H1 (cell line): ENCODE data around the gene PTPRG. TPM values are rescaled to one million over a fixed set of nuclear protein-coding genes. Genes with fewer than 3 reads are reported as not detected.

Source experiments
- CTCF ChIA-PET: fragments of 300-600 bp; sonication (Branson Sonifier 250); formaldehyde crosslinking; loops from one replicate; lab custom pipeline; 2021; ENCODE audit not compliant: partially characterized antibody; lab: Charles Lee
- POLR2A ChIA-PET: fragments of 300-600 bp; sonication (Branson Sonifier 250); formaldehyde crosslinking; loops from one replicate; lab custom pipeline; 2021; ENCODE audit warnings: inconsistent platforms; ENCODE audit not compliant: partially characterized antibody; lab: Charles Lee
- DNase-seq, 2 experiments: peaks; one replicate each; pipeline versions ENCODE4 v3.0.0 to v3.0.0-alpha.2; 2010 to 2022; ENCODE audit warnings: low spot score in 2 of 2, low read depth in 1 of 2, mixed read lengths in 1 of 2
- FAIRE-seq: peaks from 2 replicates; lab custom pipeline; 2011; peaks lifted over from hg19 to GRCh38; lab: Jason Lieb, UNC
- H2AFZ ChIP-seq: 2 replicates; pipeline ENCODE4 v1.8.1; 2012; ENCODE audit warnings: low read length, inconsistent platforms
- H2AK5ac ChIP-seq: 2 replicates; pipeline ENCODE4 v1.6.1; 2013; ENCODE audit warnings: low read depth, low read length
- H2BK120ac ChIP-seq: replicated peaks from 2 replicates; pipeline ENCODE3; 2013; ENCODE audit warnings: low read depth, low read length, inconsistent platforms
- H2BK12ac ChIP-seq: 2 replicates; pipeline ENCODE4 v1.6.1; 2013; ENCODE audit warnings: low read depth, low read length
- H2BK15ac ChIP-seq: 2 replicates; pipeline ENCODE4 v1.6.1; 2013; ENCODE audit warnings: low read length
- H2BK20ac ChIP-seq: 2 replicates; pipeline ENCODE4 v1.6.1; 2013; ENCODE audit warnings: low read length
- H2BK5ac ChIP-seq: 2 replicates; pipeline ENCODE4 v1.6.1; 2013; ENCODE audit warnings: low read depth, low read length
- H3K14ac ChIP-seq: 2 replicates; pipeline ENCODE4 v1.6.1; 2013; ENCODE audit warnings: inconsistent platforms; ENCODE audit not compliant: insufficient read length
- H3K18ac ChIP-seq: 2 replicates; pipeline ENCODE4 v1.6.1; 2013; ENCODE audit warnings: low read length; ENCODE audit errors: extremely low read depth
- H3K23ac ChIP-seq: 2 replicates; pipeline ENCODE4 v1.6.1; 2013; ENCODE audit warnings: inconsistent platforms; ENCODE audit not compliant: insufficient read length
- H3K23me2 ChIP-seq: 2 replicates; pipeline ENCODE4 v1.6.1; 2013; ENCODE audit warnings: low read depth, low read length
- H3K27ac ChIP-seq: 2 replicates; pipeline ENCODE4 v1.6.1; 2011; ENCODE audit warnings: low read depth, low read length, inconsistent platforms
- H3K27me3 ChIP-seq, 4 experiments: replicated peaks in 1 of 4; 1 replicate in 1 of 4; 2 replicates in 3 of 4; pipeline versions ENCODE4 v1.6.1 to v1.8.1; 2011 to 2013; ENCODE audit warnings: low read length in 3 of 4, mild to moderate bottlenecking in 3 of 4, inconsistent platforms in 2 of 4, mixed read lengths in 2 of 4, moderate library complexity in 1 of 4; ENCODE audit not compliant: control insufficient read depth in 3 of 4, insufficient read depth in 3 of 4; ENCODE audit errors: extremely low read depth in 1 of 4
- H3K36me3 ChIP-seq, 4 experiments: 2 replicates each; pipeline versions ENCODE4 v1.6.1 to v1.8.1; 2011 to 2013; ENCODE audit warnings: mild to moderate bottlenecking in 4 of 4, low read length in 3 of 4, moderate library complexity in 2 of 4, control low read depth in 1 of 4, inconsistent platforms in 1 of 4; ENCODE audit not compliant: insufficient read depth in 4 of 4, control insufficient read depth in 2 of 4
- H3K4ac ChIP-seq: replicated peaks from 2 replicates; pipeline ENCODE3; 2013; ENCODE audit warnings: low read length, low read depth, mixed read lengths, inconsistent platforms; ENCODE audit not compliant: insufficient read length
- H3K4me1 ChIP-seq, 4 experiments: replicated peaks in 1 of 4; 1 replicate in 1 of 4; 2 replicates in 3 of 4; pipeline versions ENCODE4 v1.6.1 to v1.8.1; 2011 to 2013; ENCODE audit warnings: low read length in 3 of 4, inconsistent platforms in 2 of 4, mixed read lengths in 1 of 4; ENCODE audit not compliant: insufficient read depth in 4 of 4, control insufficient read depth in 3 of 4
- H3K4me2 ChIP-seq, 2 experiments: 2 replicates each; pipeline versions ENCODE4 v1.6.1 to v1.8.1; 2011 to 2013; ENCODE audit warnings: low read depth in 2 of 2, low read length in 2 of 2, control low read depth in 1 of 2, inconsistent platforms in 1 of 2, mild to moderate bottlenecking in 1 of 2; ENCODE audit not compliant: insufficient read depth in 1 of 2
- H3K4me3 ChIP-seq, 4 experiments: fragments of 200-600, 300-600 bp in 1 of 4; sonication (generic), shearing (Covaris generic), sonication (Bioruptor Twin) in 1 of 4; 2 replicates each; pipeline versions ENCODE4 v1.5.1 to v1.8.1; 2011 to 2016; ENCODE audit warnings: low read length in 4 of 4, low read depth in 3 of 4, control low read depth in 2 of 4, inconsistent platforms in 2 of 4, mild to moderate bottlenecking in 2 of 4, mixed read lengths in 1 of 4, moderate library complexity in 1 of 4; ENCODE audit not compliant: insufficient read depth in 2 of 4; ENCODE audit errors: extremely low read depth in 1 of 4
- H3K56ac ChIP-seq: replicated peaks from 2 replicates; pipeline ENCODE3; 2013; ENCODE audit warnings: low read depth, mild to moderate bottlenecking, mixed read lengths, low read length, inconsistent platforms; ENCODE audit not compliant: insufficient read length
- H3K79me1 ChIP-seq: 2 replicates; pipeline ENCODE4 v1.6.1; 2013; ENCODE audit warnings: low read depth, low read length, control low read depth
- H3K79me2 ChIP-seq, 2 experiments: 2 replicates each; pipeline versions ENCODE4 v1.6.1 to v1.8.1; 2012 to 2013; ENCODE audit warnings: low read length in 2 of 2, mild to moderate bottlenecking in 2 of 2, inconsistent platforms in 1 of 2; ENCODE audit not compliant: insufficient read depth in 2 of 2, control insufficient read depth in 1 of 2
- H3K9ac ChIP-seq, 4 experiments: replicated peaks in 1 of 4; 1 replicate in 1 of 4; 2 replicates in 3 of 4; pipeline versions ENCODE4 v1.6.1 to v1.8.1; 2011 to 2013; ENCODE audit warnings: low read depth in 3 of 4, low read length in 3 of 4, control low read depth in 2 of 4, mild to moderate bottlenecking in 2 of 4, moderate library complexity in 2 of 4, inconsistent platforms in 1 of 4; ENCODE audit errors: extremely low read depth in 1 of 4
- H3K9me3 ChIP-seq, 2 experiments: 2 replicates each; pipeline versions ENCODE4 v1.6.1 to v1.8.1; 2012 to 2013; ENCODE audit warnings: mild to moderate bottlenecking in 2 of 2, moderate library complexity in 2 of 2, control low read depth in 1 of 2, inconsistent platforms in 1 of 2, low read depth in 1 of 2, low read length in 1 of 2, mixed read lengths in 1 of 2; ENCODE audit not compliant: insufficient read depth in 2 of 2
- H4K20me1 ChIP-seq, 2 experiments: replicated peaks in 1 of 2; 2 replicates each; pipeline versions ENCODE3 to v1.8.1; 2011 to 2013; ENCODE audit warnings: inconsistent platforms in 2 of 2, low read length in 2 of 2, mild to moderate bottlenecking in 1 of 2; ENCODE audit not compliant: insufficient read depth in 2 of 2, control insufficient read depth in 1 of 2
- H4K5ac ChIP-seq: 2 replicates; pipeline ENCODE4 v1.6.1; 2013; ENCODE audit warnings: low read length, low read depth, mixed read lengths, inconsistent platforms; ENCODE audit not compliant: insufficient read length
- H4K8ac ChIP-seq: 2 replicates; pipeline ENCODE4 v1.8.0; 2013; ENCODE audit warnings: mild to moderate bottlenecking, moderate library complexity, low read length, inconsistent platforms; ENCODE audit not compliant: insufficient read depth; ENCODE audit errors: extremely low read depth
- H4K91ac ChIP-seq: replicated peaks from 2 replicates; pipeline ENCODE3; 2013; ENCODE audit warnings: low read length, mixed read lengths, inconsistent platforms; ENCODE audit not compliant: insufficient read length
- BRCA1 ChIP-seq: IDR thresholded peaks from 2 replicates; pipeline ENCODE4 v1.6.1; 2012; ENCODE audit warnings: low read depth, low read length, improper control_type of control experiment
- WGBS, 2 experiments: shearing (Covaris generic) in 1 of 2; methylation state at CpG; one replicate each; pipeline versions ENCODE4 v1.1.6 to v1.1.7; 2013 to 2015; ENCODE audit warnings: low lambda C conversion rate in 2 of 2, mixed read lengths in 2 of 2, inconsistent platforms in 1 of 2, low coverage in 1 of 2, missing lambda C conversion rate in 1 of 2; ENCODE audit not compliant: insufficient replicate concordance in 2 of 2, insufficient coverage in 1 of 2, insufficient read length in 1 of 2; ENCODE audit errors: extremely low coverage in 1 of 2, missing lambda C conversion rate in 1 of 2; 5-methylcytosine and 5-hydroxymethylcytosine counted together
- polyA plus RNA-seq, 7 experiments: library from polyadenylated mRNA; depleted of rRNA in 3 of 7; stranded (reverse) in 5 of 7; unstranded in 2 of 7; fragments of >200 nt in 5 of 7; fragments of 200-250 nt in 2 of 7; gene quantifications; 1 replicate in 5 of 7; 2 replicates in 1 of 7; 4 replicates in 1 of 7; pipeline versions ENCODE4 v1.2.1 to v1.2.3, GENCODE V29; 2011 to 2013; ENCODE audit warnings: missing spikeins in 2 of 7, mixed read lengths in 2 of 7
- total RNA-seq: library from RNA; stranded (reverse); fragmentation: NEBNext Ultra II Directional; extraction: Animal tissue kit (Norgen Biotek cat#: 25700); gene quantifications from 2 replicates; pipeline ENCODE4 v1.2.1, GENCODE V29; 2021

The PTPRG gene
- total and polyA plus RNA-seq, 2 of the 8 experiments (the other 6 are each of a cell fraction or from before 2014, with no cell fraction given) = 23.3 to 96.2 TPM

- Histone ChIP-seq H4K8ac (no peak overlapping the region), H2BK5ac (no peak overlapping the region), H3K9ac (no peak overlapping the region), H3K4me2 (no peak overlapping the region), H2BK15ac (no peak overlapping the region), H3K4me3 (no peak overlapping the region), H3K27me3 (no peaks in the 10 kb centered on the region), H3K9me3 (no peaks in the 10 kb centered on the region), H4K91ac (no peak overlapping the region), H3K18ac (no peak overlapping the region), H2BK20ac (no peak overlapping the region), H3K4ac (no peak overlapping the region), H3K56ac (no peak overlapping the region), H3K14ac (no peak overlapping the region), H2AFZ (no peak overlapping the region), H2AK5ac (no peak overlapping the region), H4K5ac (no peak overlapping the region), H3K23me2 (no peaks in the 10 kb centered on the region), H3K23ac (no peak overlapping the region), H2BK12ac (no peak overlapping the region), H3K4me1 (peaks cover 0 to 3% (median 2%) of the 10 kb centered on the region in 4 experiments; a peak in 4 of 7 replicates), H3K79me1 (peaks cover 3% of the 10 kb centered on the region; the same call in 1 of the 2 replicates), H3K27ac (no peak overlapping the region), H2BK120ac (no peak overlapping the region), H3K36me3 (peaks cover 0 to 8% (median 4%) of the 10 kb centered on the region in 4 experiments; a peak in 2 of 8 replicates), H4K20me1 (peaks cover 6 to 10% of the 10 kb centered on the region in 2 experiments), H3K79me2 (peaks cover 19 to 99% of the 10 kb centered on the region in 2 experiments)
- ChIA-PET CTCF (interaction anchor here (0.7 kb wide), 1 partner anchor 18 kb away, joined by 3 read pairs; no protein-coding TSS in a partner anchor), POLR2A (interaction anchor here (1.2 kb wide), 1 partner anchor 41 kb away, joined by 5 read pairs; no protein-coding TSS in a partner anchor)
- no peak for FAIRE-seq
- TF ChIP-seq BRCA1 = no peak
- no peak for DNase-seq
- 82% methylated on average over 3 of the region's 3 CpGs; no CpG with 5 or more reads in 1 of the 2 experiments for WGBS, 2 experiments
Measured at GRCh38 chr3:61634678-61635077, 73.3 kb downstream of the PTPRG start.
